Measurements from ENCODE around the gene PERM1.

PERM1 gene

DNA sequence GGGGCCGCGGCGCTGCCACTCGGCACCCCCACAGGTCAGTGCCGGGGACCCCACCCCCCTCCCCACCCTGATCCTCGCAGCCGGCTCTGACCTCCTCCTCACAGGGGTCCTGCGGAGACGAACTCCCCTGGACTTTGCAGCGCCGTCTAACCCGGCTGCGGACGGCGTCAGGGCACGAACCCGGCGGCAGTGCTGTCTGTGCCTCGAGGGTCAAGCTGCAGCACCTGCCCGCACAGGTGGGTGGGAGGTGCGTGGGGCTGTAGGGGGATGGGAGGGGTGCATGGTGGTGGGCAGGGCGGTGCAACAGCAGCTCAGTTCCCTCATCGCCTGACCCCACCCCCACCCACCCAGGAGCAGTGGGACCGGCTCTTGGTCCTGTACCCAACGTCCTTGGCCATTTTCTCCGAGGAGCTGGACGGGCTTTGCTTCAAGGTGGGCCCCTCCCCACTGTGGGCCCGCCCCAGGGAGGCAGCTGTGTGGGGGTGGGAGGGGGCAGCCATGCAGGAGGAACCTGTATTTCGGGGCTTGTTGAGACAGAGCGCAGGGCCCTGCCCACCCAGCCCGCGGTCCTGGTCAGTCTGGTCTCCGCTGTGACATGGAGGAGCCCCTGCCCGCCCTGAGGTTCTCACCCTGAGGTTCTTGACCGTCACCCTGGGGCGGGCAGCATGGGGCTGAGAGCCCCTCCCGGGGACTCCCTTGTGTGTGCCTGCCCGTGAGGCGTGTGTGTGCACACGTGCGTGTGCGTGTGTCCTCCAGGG, 10.7 kb downstream of the PERM1 start:
- Histone ChIP-seq H3K27me3 (ENCODE audit: control insufficient read depth, insufficient read depth, low read length) (peaks cover 94% of the 10 kb centered on the region), H3K36me3 (ENCODE audit: control insufficient read depth, low read depth, low read length) (no peaks in the 10 kb centered on the region), H3K4me3 (ENCODE audit: low read length) (no peak overlapping the region)

DNA sequence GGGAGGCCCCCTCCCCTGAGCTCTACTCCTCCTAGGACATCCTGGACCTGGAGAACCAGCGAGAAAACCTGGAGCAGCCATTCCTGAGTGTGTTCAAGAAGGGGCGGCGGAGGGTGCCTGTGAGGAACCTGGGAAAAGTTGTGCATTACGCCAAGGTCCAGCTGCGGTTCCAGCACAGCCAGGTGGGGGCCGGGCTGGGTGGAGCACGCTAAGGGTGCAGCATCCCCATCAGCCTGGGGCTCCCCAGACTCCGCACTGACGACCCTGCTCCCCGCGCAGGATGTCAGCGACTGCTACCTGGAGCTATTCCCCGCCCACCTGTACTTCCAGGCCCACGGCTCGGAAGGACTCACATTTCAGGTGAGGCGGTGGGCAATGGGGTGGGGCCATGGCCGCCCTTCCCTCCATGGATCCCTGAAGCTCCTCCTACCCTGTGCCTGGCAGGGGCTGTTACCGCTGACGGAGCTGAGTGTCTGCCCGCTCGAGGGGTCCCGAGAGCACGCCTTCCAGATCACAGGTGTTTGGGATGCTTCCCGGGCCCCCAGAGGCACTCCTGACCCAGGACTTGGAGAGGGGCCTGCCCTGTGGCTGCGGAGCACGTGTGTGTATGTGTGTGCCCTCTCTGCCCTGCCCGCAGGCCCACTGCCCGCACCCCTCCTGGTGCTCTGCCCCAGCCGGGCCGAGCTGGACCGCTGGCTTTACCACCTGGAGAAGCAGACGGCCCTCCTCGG, 11.5 kb downstream of the PERM1 start:
- no peaks in the 10 kb centered on the region for H3K36me3 ChIP-seq (ENCODE audit: control insufficient read depth, low read depth, low read length)

More for the DNA sequence above, 10.7 kb downstream of the PERM1 start:
- H3K27ac ChIP-seq (ENCODE audit: low read length) = no peak overlapping the region
- H3K4me1 ChIP-seq (ENCODE audit: control insufficient read depth, low read depth, low read length) = no peaks in the 10 kb centered on the region
- no peaks in the 10 kb centered on the region for H3K9me3 ChIP-seq (ENCODE audit: control insufficient read depth, low read depth, low read length)
- no peak overlapping the region for H3K9ac ChIP-seq (ENCODE audit: low read length)

DNA sequence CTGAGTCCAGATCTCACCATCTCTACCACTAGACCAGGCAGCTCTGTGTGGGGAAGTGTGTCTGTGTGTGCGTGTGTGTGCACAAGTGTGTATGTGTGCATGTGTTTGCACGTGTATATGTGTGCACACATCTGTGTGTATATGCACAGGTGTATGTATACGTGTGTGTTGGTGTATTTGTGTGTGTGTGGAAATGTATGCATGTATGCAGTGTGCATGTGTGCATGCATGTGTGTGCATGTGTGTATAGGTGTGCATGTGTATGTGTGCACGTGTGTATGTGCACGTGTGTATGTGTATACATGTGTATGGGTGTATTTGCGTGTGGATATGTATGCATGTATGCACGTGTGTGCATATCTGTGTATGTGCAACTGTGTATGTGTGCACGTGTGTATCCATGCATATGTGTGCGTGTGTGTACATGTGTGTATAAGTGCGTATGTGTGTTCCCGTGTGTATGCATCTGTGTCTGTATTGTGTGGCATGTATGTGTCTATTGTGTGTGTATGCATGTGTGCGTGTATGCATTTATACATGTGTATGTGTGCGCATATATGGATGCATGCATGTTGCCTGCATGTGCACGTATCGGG, 12.5 kb downstream of the PERM1 start:
- H3K4me1 ChIP-seq (ENCODE audit: control insufficient read depth, low read depth, low read length) = no peaks in the 10 kb centered on the region
- no peak overlapping the region for H3K27ac ChIP-seq (ENCODE audit: low read length)
- H3K27me3 ChIP-seq (ENCODE audit: control insufficient read depth, insufficient read depth, low read length) = peaks cover 88% of the 10 kb centered on the region
- H3K4me3 ChIP-seq (ENCODE audit: low read length) = no peak overlapping the region
- no peaks in the 10 kb centered on the region for H3K36me3 ChIP-seq (ENCODE audit: control insufficient read depth, low read depth, low read length)
- no peak overlapping the region for H3K9ac ChIP-seq (ENCODE audit: low read length)
- no peaks in the 10 kb centered on the region for H3K9me3 ChIP-seq (ENCODE audit: control insufficient read depth, low read depth, low read length)

More for the DNA sequence above, 11.5 kb downstream of the PERM1 start:
- Histone ChIP-seq H3K9me3 (ENCODE audit: control insufficient read depth, low read depth, low read length) (no peaks in the 10 kb centered on the region), H3K4me3 (ENCODE audit: low read length) (no peak overlapping the region), H3K9ac (ENCODE audit: low read length) (no peak overlapping the region), H3K4me1 (ENCODE audit: control insufficient read depth, low read depth, low read length) (no peaks in the 10 kb centered on the region), H3K27me3 (ENCODE audit: control insufficient read depth, insufficient read depth, low read length) (peaks cover 96% of the 10 kb centered on the region), H3K27ac (ENCODE audit: low read length) (no peak overlapping the region)

DNA sequence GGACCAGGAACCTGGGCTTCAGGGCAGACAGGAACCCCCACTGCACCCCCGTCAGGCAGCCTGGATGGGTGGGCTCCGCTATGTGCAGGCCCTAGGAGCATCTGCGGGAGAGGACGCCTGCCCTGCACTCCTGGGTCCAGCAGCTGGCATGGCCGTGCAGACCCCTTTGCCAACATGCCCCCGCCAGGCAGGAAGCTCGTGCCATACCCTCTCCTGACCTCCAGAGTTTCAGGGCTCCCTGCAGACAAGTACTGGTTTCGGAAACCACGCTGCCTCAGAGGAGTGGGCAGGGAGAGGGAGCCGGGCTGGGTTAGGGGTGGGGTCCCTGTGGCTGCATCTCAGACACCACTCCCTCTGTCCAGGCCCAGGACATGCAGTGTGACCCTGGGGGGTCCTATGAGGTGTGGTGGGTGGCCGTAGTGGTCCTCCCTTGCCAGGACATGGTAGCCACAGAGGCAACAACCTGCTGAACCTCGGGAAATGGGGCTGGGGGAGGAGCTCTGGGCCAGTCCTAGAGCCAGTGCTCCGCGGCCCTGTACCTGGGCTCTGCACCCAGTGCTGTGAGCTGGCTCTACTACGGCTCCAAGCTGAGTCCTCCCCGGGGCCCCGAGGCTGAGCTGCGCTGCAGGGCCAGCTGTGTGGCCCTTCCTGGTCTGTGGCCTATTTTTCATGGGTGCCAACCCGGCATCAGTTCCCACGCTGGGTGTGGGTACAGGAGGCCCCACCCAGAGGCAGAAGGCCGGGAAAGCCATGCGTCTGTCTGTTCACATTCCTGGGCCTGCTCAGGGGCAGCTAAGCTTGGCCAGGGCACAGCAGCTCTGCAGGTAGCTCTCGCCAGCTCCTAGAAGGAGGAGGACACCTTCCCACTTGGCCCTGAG, 14.2 kb downstream of the PERM1 start:
- Histone ChIP-seq H3K36me3 (ENCODE audit: control insufficient read depth, low read depth, low read length) (no peaks in the 10 kb centered on the region), H3K27ac (ENCODE audit: low read length) (no peak overlapping the region), H3K4me3 (ENCODE audit: low read length) (no peak overlapping the region), H3K27me3 (ENCODE audit: control insufficient read depth, insufficient read depth, low read length) (peaks cover 73% of the 10 kb centered on the region), H3K9me3 (ENCODE audit: control insufficient read depth, low read depth, low read length) (no peaks in the 10 kb centered on the region), H3K4me1 (ENCODE audit: control insufficient read depth, low read depth, low read length) (no peaks in the 10 kb centered on the region), H3K9ac (ENCODE audit: low read length) (no peak overlapping the region)

DNA sequence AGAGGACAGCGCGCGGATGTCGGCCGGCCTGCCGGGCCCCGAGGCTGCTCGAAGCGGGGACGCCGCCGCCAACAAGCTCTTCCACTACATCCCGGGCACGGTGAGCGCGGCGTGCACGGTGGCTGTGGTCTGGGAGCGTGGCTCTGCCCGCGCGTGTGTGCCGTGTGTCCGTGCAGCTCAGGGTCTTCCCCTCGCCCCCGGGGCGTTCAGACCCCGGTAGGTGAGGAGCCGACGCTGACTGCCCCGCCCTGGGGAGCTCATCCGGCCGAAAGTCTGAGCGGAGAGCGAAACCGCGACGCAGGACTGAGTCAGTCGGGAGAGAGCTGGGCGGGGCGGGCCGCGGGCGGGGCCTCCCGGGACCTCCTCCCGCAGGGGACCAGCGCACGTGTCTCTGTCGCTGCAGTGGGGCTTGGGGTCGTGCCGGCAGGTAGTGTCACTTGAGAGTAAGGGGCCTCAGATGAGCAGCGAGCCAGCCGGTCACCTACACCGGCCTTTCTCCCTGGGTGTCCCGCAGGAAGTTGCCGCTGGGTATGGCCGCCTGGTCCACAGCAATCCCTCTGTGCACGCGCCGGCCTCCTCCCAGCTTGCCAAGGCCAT, 15.1 kb downstream of the PERM1 start:
- H3K9ac ChIP-seq (ENCODE audit: low read length) = no peak overlapping the region
- H3K9me3 ChIP-seq (ENCODE audit: control insufficient read depth, low read depth, low read length) = no peaks in the 10 kb centered on the region
- no peaks in the 10 kb centered on the region for H3K4me1 ChIP-seq (ENCODE audit: control insufficient read depth, low read depth, low read length)
- peaks cover 4% of the 10 kb centered on the region for H3K36me3 ChIP-seq (ENCODE audit: control insufficient read depth, low read depth, low read length)
- H3K27ac ChIP-seq (ENCODE audit: low read length) = no peak overlapping the region
- H3K27me3 ChIP-seq (ENCODE audit: control insufficient read depth, insufficient read depth, low read length) = peaks cover 67% of the 10 kb centered on the region
- H3K4me3 ChIP-seq (ENCODE audit: low read length) = peak overlapping the region; percentile 53

DNA sequence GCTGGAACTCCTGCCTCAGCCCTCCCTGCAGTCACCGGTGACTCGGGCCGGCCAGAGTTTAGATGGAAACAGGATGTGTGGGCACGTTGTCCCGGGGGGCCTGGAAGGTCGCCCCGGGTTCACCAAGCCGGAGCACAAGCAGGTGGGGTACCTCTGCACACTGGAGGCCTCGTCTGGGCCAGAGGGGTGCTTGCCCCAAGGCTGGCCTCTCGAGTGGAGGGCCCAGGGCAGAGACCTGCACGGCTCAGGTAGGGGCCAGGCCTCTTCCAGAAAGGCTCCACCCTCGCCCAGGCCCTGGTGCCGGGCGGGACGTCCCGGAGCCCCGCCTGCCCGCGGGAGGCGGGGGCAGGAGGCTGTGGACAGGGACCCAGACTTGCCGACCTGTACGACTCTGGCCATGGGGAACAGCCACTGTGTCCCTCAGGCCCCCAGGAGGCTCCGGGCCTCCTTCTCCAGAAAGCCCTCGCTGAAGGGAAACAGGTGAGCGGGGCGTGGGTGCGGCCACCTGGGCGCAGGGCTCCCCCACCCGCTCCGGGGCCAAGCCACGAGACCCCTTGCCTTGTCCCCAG, 15.7 kb downstream of the PERM1 start, which contains the start of gene PLEKHN1:
Gene PLEKHN1 (plus strand): TSS at position 348 of the 569 bp plus-strand sequence. CDS start 50 bp downstream, at position 398.
- peaks cover 4% of the 10 kb centered on the region for H3K36me3 ChIP-seq (ENCODE audit: control insufficient read depth, low read depth, low read length)
- no peak within 1 kb of the TSS for H3K9ac ChIP-seq (ENCODE audit: low read length)
- no peak within 1 kb of the TSS for H3K27ac ChIP-seq (ENCODE audit: low read length)
- H3K4me1 ChIP-seq (ENCODE audit: control insufficient read depth, low read depth, low read length) = no peaks in the 10 kb centered on the region
- no peaks in the 10 kb centered on the region for H3K9me3 ChIP-seq (ENCODE audit: control insufficient read depth, low read depth, low read length)
- H3K27me3 ChIP-seq (ENCODE audit: control insufficient read depth, insufficient read depth, low read length) = peaks cover 67% of the 10 kb centered on the region
- peak within 1 kb of the TSS; percentile 53 for H3K4me3 ChIP-seq (ENCODE audit: low read length)

DNA sequence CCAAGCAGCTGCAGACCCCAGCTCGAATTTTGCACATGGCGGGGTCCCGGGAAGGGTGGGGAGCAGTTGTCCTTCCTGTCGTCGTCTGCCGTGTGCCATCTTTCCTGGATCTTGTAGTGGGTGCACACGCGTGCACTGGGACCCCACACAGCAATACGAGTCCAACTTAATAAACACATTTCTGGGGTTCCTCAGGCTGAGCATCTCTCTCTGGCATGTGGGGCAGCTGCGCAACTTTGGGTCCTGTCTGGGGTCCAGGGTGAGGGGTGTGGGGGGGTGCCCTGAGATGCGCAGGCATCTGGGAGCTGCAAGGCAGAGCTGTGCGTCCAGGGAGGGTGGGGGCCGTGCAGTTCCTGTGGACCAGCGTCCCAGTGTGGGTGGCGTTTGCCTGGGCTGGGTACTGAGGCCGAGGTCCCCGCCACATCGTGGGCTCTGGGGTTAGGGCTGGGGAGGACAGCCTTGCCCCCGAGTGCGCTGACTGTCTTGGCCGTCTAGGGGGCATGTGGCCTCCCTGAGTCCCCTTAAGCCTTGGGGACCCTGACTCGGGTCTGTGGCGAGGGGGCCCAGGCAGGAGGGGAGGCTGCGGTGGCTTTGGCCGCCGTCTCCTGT, 16.3 kb downstream of the PERM1 start:
- H3K36me3 ChIP-seq (ENCODE audit: control insufficient read depth, low read depth, low read length) = peaks cover 4% of the 10 kb centered on the region
- H3K27ac ChIP-seq (ENCODE audit: low read length) = no peak overlapping the region
- no peaks in the 10 kb centered on the region for H3K9me3 ChIP-seq (ENCODE audit: control insufficient read depth, low read depth, low read length)
- no peaks in the 10 kb centered on the region for H3K4me1 ChIP-seq (ENCODE audit: control insufficient read depth, low read depth, low read length)
- H3K4me3 ChIP-seq (ENCODE audit: low read length) = no peak overlapping the region
- H3K9ac ChIP-seq (ENCODE audit: low read length) = no peak overlapping the region
- peaks cover 63% of the 10 kb centered on the region for H3K27me3 ChIP-seq (ENCODE audit: control insufficient read depth, insufficient read depth, low read length)

DNA sequence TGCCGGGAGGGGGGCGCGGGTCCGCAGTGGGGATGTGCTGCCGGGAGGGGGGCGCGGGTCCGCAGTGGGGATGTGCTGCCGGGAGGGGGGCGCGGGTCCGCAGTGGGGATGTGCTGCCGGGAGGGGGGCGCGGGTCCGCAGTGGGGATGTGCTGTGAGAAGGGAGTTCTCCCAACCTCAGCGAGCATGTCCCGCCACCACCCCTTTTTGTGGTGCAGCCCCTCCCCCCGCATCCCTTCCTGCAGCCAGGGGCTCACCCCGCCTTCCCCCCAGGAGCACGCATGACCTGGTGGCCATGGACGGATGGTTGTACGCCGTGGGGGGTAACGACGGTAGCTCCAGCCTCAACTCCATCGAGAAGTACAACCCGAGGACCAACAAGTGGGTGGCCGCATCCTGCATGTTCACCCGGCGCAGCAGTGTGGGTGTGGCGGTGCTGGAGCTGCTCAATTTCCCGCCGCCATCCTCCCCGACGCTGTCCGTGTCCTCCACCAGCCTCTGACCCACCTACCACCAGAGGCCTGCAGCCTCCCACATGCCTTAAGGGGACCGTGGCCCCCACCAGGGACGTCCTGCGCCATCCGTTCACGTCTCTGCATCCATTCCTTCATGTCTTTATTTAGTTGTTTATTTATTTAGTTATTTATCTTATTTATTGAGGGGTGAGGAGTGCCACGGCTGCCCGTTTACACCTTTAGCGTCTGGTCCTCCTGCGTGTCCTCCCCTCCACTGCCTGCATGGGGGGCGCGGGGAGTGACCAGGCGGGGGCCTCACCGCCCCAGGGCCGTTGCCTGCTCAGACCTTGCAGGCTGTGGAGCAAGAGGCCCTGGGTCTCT, 17.0 kb downstream of the PERM1 start:
- Histone ChIP-seq H3K4me1 (ENCODE audit: control insufficient read depth, low read depth, low read length) (no peaks in the 10 kb centered on the region), H3K9me3 (ENCODE audit: control insufficient read depth, low read depth, low read length) (no peaks in the 10 kb centered on the region), H3K4me3 (ENCODE audit: low read length) (no peak overlapping the region), H3K9ac (ENCODE audit: low read length) (no peak overlapping the region), H3K36me3 (ENCODE audit: control insufficient read depth, low read depth, low read length) (peaks cover 4% of the 10 kb centered on the region), H3K27me3 (ENCODE audit: control insufficient read depth, insufficient read depth, low read length) (peaks cover 60% of the 10 kb centered on the region), H3K27ac (ENCODE audit: low read length) (no peak overlapping the region)

DNA sequence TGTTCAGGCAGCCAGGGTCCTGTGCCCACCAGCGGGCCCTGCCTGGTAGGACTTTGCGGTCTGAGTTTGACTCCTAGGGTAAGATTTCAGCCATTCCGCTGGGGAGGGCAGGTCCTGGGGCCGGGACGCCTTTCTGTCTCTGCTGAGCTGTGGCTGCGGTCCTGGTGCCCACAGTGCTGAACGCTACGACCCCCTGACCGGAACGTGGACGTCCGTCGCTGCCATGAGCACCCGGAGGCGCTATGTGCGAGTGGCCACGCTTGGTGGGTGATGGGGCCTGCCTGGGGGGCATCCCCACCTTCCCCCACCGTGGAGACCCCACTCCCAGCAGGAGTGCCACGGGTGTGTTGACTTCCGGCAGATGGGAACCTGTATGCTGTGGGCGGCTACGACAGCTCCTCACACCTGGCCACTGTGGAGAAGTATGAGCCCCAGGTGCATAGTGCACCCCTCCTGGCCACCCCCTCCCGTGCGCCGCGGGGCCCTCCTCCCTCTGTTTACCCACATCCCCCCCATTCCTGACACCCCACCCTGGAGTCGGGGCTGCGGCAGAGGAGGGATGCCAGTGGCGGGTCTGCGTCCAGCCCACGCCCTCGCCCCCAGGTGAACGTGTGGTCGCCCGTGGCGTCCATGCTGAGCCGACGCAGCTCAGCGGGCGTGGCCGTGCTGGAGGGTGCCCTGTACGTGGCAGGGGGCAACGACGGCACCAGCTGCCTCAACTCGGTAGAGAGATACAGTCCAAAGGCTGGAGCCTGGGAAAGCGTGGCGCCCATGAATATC, 18.0 kb downstream of the PERM1 start:
- H3K27ac ChIP-seq (ENCODE audit: low read length) = no peak overlapping the region
- H3K9ac ChIP-seq (ENCODE audit: low read length) = no peak overlapping the region
- H3K36me3 ChIP-seq (ENCODE audit: control insufficient read depth, low read depth, low read length) = peaks cover 4% of the 10 kb centered on the region
- no peak overlapping the region for H3K4me3 ChIP-seq (ENCODE audit: low read length)
- no peaks in the 10 kb centered on the region for H3K4me1 ChIP-seq (ENCODE audit: control insufficient read depth, low read depth, low read length)
- H3K9me3 ChIP-seq (ENCODE audit: control insufficient read depth, low read depth, low read length) = no peaks in the 10 kb centered on the region
- peaks cover 57% of the 10 kb centered on the region for H3K27me3 ChIP-seq (ENCODE audit: control insufficient read depth, insufficient read depth, low read length)

All from iPS-18a (cell line).